H9 (cell line): ENCODE data around the gene C12orf56. TPM values are rescaled to one million over a fixed set of nuclear protein-coding genes. Genes with fewer than 3 reads are reported as not detected.

Source experiments
- DNase-seq: peaks from one replicate; pipeline ENCODE4 v3.0.0-alpha.2; 2017
- H2AFZ ChIP-seq: one replicate; pipeline ENCODE4 v1.6.1; 2013; ENCODE audit warnings: mild to moderate bottlenecking, low read length, control low read depth, moderate library complexity
- H2AK5ac ChIP-seq: 2 replicates; pipeline ENCODE4 v1.6.1; 2013; ENCODE audit warnings: low read length, control low read depth, mixed read lengths; ENCODE audit not compliant: insufficient read length
- H2BK120ac ChIP-seq: one replicate; pipeline ENCODE4 v1.6.1; 2013; ENCODE audit warnings: low read depth, mild to moderate bottlenecking, low read length, control low read depth, inconsistent platforms; ENCODE audit not compliant: poor library complexity, severe bottlenecking
- H2BK12ac ChIP-seq: 2 replicates; pipeline ENCODE4 v1.6.1; 2013; ENCODE audit warnings: low read length, control low read depth, mixed read lengths, low read depth; ENCODE audit not compliant: insufficient read length
- H2BK15ac ChIP-seq: 2 replicates; pipeline ENCODE4 v1.6.1; 2013; ENCODE audit warnings: low read depth, low read length, control low read depth
- H2BK20ac ChIP-seq: one replicate; pipeline ENCODE4 v1.6.1; 2013; ENCODE audit warnings: low read depth, mild to moderate bottlenecking, low read length, control low read depth, inconsistent platforms; ENCODE audit not compliant: poor library complexity, severe bottlenecking
- H2BK5ac ChIP-seq: 2 replicates; pipeline ENCODE4 v1.6.1; 2013; ENCODE audit warnings: low read length, control low read depth, mixed read lengths; ENCODE audit not compliant: insufficient read length
- H3K14ac ChIP-seq: 2 replicates; pipeline ENCODE4 v1.6.1; 2013; ENCODE audit warnings: low read length, control low read depth; ENCODE audit not compliant: insufficient read depth
- H3K18ac ChIP-seq: 2 replicates; pipeline ENCODE4 v1.6.1; 2013; ENCODE audit warnings: low read depth, mild to moderate bottlenecking, mixed read lengths, low read length, control low read depth; ENCODE audit not compliant: insufficient read length
- H3K23ac ChIP-seq: 2 replicates; pipeline ENCODE4 v1.6.1; 2013; ENCODE audit warnings: low read length, control low read depth, mixed read lengths, low read depth; ENCODE audit not compliant: insufficient read length
- H3K23me2 ChIP-seq: 2 replicates; pipeline ENCODE4 v1.6.1; 2013; ENCODE audit warnings: low read depth, mild to moderate bottlenecking, mixed read lengths, low read length, control low read depth; ENCODE audit not compliant: insufficient read length, poor library complexity, severe bottlenecking
- H3K27ac ChIP-seq: 2 replicates; pipeline ENCODE4 v1.5.1; 2013; ENCODE audit warnings: low read length, control low read depth, mixed read lengths, low read depth; ENCODE audit not compliant: insufficient read length
- H3K27me3 ChIP-seq: 2 replicates; pipeline ENCODE4 v1.6.1; 2013; ENCODE audit warnings: low read length, control low read depth, inconsistent platforms; ENCODE audit not compliant: insufficient read depth
- H3K4ac ChIP-seq: 2 replicates; pipeline ENCODE4 v1.6.1; 2013; ENCODE audit warnings: low read depth, mild to moderate bottlenecking, control low read depth, inconsistent platforms, low read length, moderate library complexity
- H3K4me1 ChIP-seq: 2 replicates; pipeline ENCODE4 v1.6.1; 2013; ENCODE audit warnings: low read length, control low read depth, inconsistent platforms; ENCODE audit not compliant: insufficient read depth
- H3K4me2 ChIP-seq: 2 replicates; pipeline ENCODE4 v1.6.1; 2013; ENCODE audit warnings: low read length, control low read depth, mixed read lengths; ENCODE audit not compliant: insufficient read length, insufficient read depth
- H3K56ac ChIP-seq: 2 replicates; pipeline ENCODE4 v1.6.1; 2013; ENCODE audit warnings: low read depth, mild to moderate bottlenecking, mixed read lengths, low read length, control low read depth; ENCODE audit not compliant: insufficient read length
- H3K79me1 ChIP-seq: 2 replicates; pipeline ENCODE4 v1.6.1; 2013; ENCODE audit warnings: low read depth, mild to moderate bottlenecking, moderate library complexity, low read length, control low read depth, inconsistent platforms; ENCODE audit not compliant: insufficient read depth, poor library complexity, severe bottlenecking
- H3K79me2 ChIP-seq: 2 replicates; pipeline ENCODE4 v1.6.1; 2013; ENCODE audit warnings: low read length, control low read depth, inconsistent platforms; ENCODE audit not compliant: insufficient read depth
- H3K9ac ChIP-seq: 2 replicates; pipeline ENCODE4 v1.6.1; 2013; ENCODE audit warnings: low read length, control low read depth, mixed read lengths; ENCODE audit not compliant: insufficient read length; ENCODE audit errors: extremely low read depth
- H3K9me3 ChIP-seq: one replicate; pipeline ENCODE4 v1.6.1; 2013; ENCODE audit warnings: low read depth, low read length, inconsistent platforms; ENCODE audit not compliant: control insufficient read depth
- H3T11ph ChIP-seq: one replicate; pipeline ENCODE4 v1.6.1; 2013; ENCODE audit warnings: mild to moderate bottlenecking, low read length, control low read depth, inconsistent platforms
- H4K20me1 ChIP-seq: one replicate; pipeline ENCODE4 v1.6.1; 2013; ENCODE audit not compliant: control insufficient read depth, insufficient read length, insufficient read depth
- H4K5ac ChIP-seq: 2 replicates; pipeline ENCODE4 v1.6.1; 2013; ENCODE audit warnings: low read depth, mild to moderate bottlenecking, mixed read lengths, low read length, control low read depth; ENCODE audit not compliant: insufficient read length
- H4K8ac ChIP-seq: replicated peaks from 2 replicates; pipeline ENCODE4 v1.6.1; 2013; ENCODE audit warnings: low read length, control low read depth, mixed read lengths, low read depth; ENCODE audit not compliant: insufficient read length
- H4K91ac ChIP-seq: 2 replicates; pipeline ENCODE4 v1.6.1; 2013; ENCODE audit warnings: low read depth, mild to moderate bottlenecking, moderate library complexity, mixed read lengths, low read length, control low read depth; ENCODE audit not compliant: insufficient read length
- H3K27ac Mint-ChIP-seq, 3 experiments: 2 replicates in 2 of 3; 3 replicates in 1 of 3; pipeline ENCODE4 v1.8.0; 2020 to 2021; ENCODE audit warnings: mixed read lengths in 3 of 3, mild to moderate bottlenecking in 1 of 3, moderate library complexity in 1 of 3
- H3K27me3 Mint-ChIP-seq: 2 replicates; pipeline ENCODE4 v1.8.0; 2021; ENCODE audit warnings: low read depth, mild to moderate bottlenecking, moderate library complexity, mixed read lengths
- H3K36me3 Mint-ChIP-seq, 3 experiments: 2 replicates in 2 of 3; 3 replicates in 1 of 3; pipeline ENCODE4 v1.8.0; 2020 to 2021; ENCODE audit warnings: low read depth in 3 of 3, mixed read lengths in 3 of 3; ENCODE audit not compliant: insufficient read depth in 1 of 3
- H3K4me1 Mint-ChIP-seq, 2 experiments: 2 replicates each; pipeline ENCODE4 v1.8.0; 2020; ENCODE audit warnings: mixed read lengths in 2 of 2
- H3K4me3 Mint-ChIP-seq, 2 experiments: 2 replicates in 1 of 2; 3 replicates in 1 of 2; pipeline ENCODE4 v1.8.0; 2020 to 2021; ENCODE audit warnings: mild to moderate bottlenecking in 2 of 2, mixed read lengths in 2 of 2, moderate library complexity in 1 of 2
- H3K9me3 Mint-ChIP-seq, 2 experiments: 2 replicates in 1 of 2; 3 replicates in 1 of 2; pipeline ENCODE4 v1.8.0; 2020; ENCODE audit warnings: mild to moderate bottlenecking in 2 of 2, mixed read lengths in 2 of 2, moderate library complexity in 1 of 2
- total RNA-seq: library from RNA; stranded (reverse); gene quantifications from 2 replicates; pipeline ENCODE4 v1.2.1, GENCODE V29; 2021
- TF ChIP-seq, protein P1 (sequence below): fragments of 200-600 bp; sonication (generic); conservative IDR thresholded peaks from 3 replicates; pipeline ENCODE4 v1.8.0; 2021; ENCODE audit warnings: antibody characterized with exemption, mild to moderate bottlenecking

Gene C12orf56
- total RNA-seq, 1 experiment from 2014 or later, result 2.2 TPM

DNA sequence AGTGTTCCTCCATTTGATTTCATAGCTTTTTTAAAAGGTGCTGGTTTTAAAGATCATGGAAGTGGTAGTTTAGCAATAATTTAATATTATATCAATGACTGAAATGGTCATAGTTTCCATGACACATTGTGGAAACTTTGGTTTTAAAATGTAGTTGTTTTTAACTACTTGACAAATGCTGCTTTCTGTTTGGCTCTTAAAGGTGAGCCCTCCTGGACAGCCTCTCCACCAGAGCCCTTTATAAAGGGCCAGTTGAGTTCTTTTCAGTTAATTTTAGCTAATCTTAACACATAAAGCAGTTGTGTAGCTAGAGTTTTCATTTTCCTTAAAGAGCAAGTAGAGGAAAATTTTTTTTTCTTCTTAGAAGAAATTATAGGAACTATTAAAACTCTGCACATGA, 27.7 kb upstream of the C12orf56 start:
- no peaks in the 10 kb centered on the region for H3K79me2 ChIP-seq
- no peak overlapping the region for H3T11ph ChIP-seq
- no peaks in the 10 kb centered on the region for H3K23me2 ChIP-seq
- no peaks in the 10 kb centered on the region for H3K4me1 ChIP-seq
- no peaks in the 10 kb centered on the region for H3K79me1 ChIP-seq
- H2BK15ac ChIP-seq, result no peak overlapping the region
- H4K91ac ChIP-seq, result no peak overlapping the region
- TF ChIP-seq, protein P1, sequence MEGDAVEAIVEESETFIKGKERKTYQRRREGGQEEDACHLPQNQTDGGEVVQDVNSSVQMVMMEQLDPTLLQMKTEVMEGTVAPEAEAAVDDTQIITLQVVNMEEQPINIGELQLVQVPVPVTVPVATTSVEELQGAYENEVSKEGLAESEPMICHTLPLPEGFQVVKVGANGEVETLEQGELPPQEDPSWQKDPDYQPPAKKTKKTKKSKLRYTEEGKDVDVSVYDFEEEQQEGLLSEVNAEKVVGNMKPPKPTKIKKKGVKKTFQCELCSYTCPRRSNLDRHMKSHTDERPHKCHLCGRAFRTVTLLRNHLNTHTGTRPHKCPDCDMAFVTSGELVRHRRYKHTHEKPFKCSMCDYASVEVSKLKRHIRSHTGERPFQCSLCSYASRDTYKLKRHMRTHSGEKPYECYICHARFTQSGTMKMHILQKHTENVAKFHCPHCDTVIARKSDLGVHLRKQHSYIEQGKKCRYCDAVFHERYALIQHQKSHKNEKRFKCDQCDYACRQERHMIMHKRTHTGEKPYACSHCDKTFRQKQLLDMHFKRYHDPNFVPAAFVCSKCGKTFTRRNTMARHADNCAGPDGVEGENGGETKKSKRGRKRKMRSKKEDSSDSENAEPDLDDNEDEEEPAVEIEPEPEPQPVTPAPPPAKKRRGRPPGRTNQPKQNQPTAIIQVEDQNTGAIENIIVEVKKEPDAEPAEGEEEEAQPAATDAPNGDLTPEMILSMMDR, result no peak
- H3K23ac ChIP-seq, result no peak overlapping the region
- H3K18ac ChIP-seq, result no peak overlapping the region
- no peak overlapping the region for H3K4ac ChIP-seq
- H3K27ac ChIP-seq, result no peak overlapping the region
- no peak overlapping the region for H3K9ac ChIP-seq
- H4K5ac ChIP-seq, result no peak overlapping the region
- no peak overlapping the region for H2AK5ac ChIP-seq
- no peaks in the 10 kb centered on the region for H3K27me3 ChIP-seq
- Mint-ChIP-seq H3K4me3 (no peak overlapping the region), H3K27ac (no peak overlapping the region), H3K4me1 (no peaks in the 10 kb centered on the region), H3K27me3 (no peaks in the 10 kb centered on the region), H3K36me3 (peaks cover 44 to 90% (median 83%) of the 10 kb centered on the region in 3 experiments; a peak in 6 of 7 replicates), H3K9me3 (no peaks in the 10 kb centered on the region)
- no peak overlapping the region for H2BK120ac ChIP-seq
- no peak overlapping the region for H2BK5ac ChIP-seq
- H2BK12ac ChIP-seq, result no peak overlapping the region
- H4K20me1 ChIP-seq, result no peaks in the 10 kb centered on the region
- H2BK20ac ChIP-seq, result no peak overlapping the region
- no peak overlapping the region for H3K14ac ChIP-seq
- H3K9me3 ChIP-seq, result no peaks in the 10 kb centered on the region
- H3K56ac ChIP-seq, result no peak overlapping the region
- no peak overlapping the region for H2AFZ ChIP-seq
- no peak for DNase-seq
- H3K4me2 ChIP-seq, result no peak overlapping the region
- H4K8ac ChIP-seq, result no peak overlapping the region
